ENCODE data around the gene MN1. TPM values are rescaled to one million over a fixed set of nuclear protein-coding genes. Genes with fewer than 3 reads are reported as not detected.
A peak's percentile ranks its signal among the peaks of the same experiment; 100 is the strongest.

The MN1 gene
- total RNA-seq, 1 donor from 2014 or later: 4.0 TPM

GRCh38 chr22:27713461-27713860 is 88.1 kb downstream of the MN1 start:
- peak; percentile 6 for DNase-seq
- Histone ChIP-seq H3K36me3 (no peaks in the 10 kb centered on the region), H3K9me3 (no peaks in the 10 kb centered on the region), H3K4me1 (peaks cover 7% of the 10 kb centered on the region), H3K27ac (no peak overlapping the region), H3K4me3 (no peak overlapping the region), H3K27me3 (no peaks in the 10 kb centered on the region)
- TF ChIP-seq, protein P1, sequence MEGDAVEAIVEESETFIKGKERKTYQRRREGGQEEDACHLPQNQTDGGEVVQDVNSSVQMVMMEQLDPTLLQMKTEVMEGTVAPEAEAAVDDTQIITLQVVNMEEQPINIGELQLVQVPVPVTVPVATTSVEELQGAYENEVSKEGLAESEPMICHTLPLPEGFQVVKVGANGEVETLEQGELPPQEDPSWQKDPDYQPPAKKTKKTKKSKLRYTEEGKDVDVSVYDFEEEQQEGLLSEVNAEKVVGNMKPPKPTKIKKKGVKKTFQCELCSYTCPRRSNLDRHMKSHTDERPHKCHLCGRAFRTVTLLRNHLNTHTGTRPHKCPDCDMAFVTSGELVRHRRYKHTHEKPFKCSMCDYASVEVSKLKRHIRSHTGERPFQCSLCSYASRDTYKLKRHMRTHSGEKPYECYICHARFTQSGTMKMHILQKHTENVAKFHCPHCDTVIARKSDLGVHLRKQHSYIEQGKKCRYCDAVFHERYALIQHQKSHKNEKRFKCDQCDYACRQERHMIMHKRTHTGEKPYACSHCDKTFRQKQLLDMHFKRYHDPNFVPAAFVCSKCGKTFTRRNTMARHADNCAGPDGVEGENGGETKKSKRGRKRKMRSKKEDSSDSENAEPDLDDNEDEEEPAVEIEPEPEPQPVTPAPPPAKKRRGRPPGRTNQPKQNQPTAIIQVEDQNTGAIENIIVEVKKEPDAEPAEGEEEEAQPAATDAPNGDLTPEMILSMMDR (IDR thresholded peaks at IDR 0.05): no peak
- ATAC-seq: no peak
- intact Hi-C loops (cut with DNase I): no loop called here

- intact Hi-C loops (cut with DNase I): no loop called here
- Histone ChIP-seq H3K4me3 (no peak overlapping the region), H3K27me3 (no peaks in the 10 kb centered on the region), H3K4me1 (no peaks in the 10 kb centered on the region), H3K9me3 (no peaks in the 10 kb centered on the region), H3K36me3 (no peaks in the 10 kb centered on the region), H3K27ac (no peak overlapping the region)
- DNase-seq: no peak
- no peak for ATAC-seq
- TF ChIP-seq, protein P1 (IDR thresholded peaks at IDR 0.05): no peak
These were observed 89.8 kb downstream of the MN1 start for GRCh38 chr22:27711756-27712155.

DNA sequence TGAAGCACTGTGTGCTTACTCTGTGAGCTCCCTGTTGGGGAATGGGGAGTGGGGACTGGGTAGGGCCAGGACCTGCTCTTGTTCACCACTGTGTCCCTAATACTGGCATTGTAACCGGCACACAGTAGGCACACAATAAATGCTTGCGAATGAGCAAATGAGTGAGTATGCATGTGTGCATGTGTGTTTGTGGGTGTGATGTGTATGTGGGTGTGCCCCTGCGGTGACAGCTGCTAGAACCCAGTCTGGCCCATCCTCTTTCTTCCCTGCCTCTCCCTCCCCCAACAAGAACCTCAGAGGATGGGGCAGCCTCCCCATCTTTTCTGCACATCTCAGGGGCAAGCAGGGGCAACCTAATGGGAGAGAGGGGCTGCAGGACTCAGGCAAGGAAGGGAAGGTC is 90.5 kb downstream of the MN1 start:
- ATAC-seq: no peak
- no peaks in the 10 kb centered on the region for H3K9me3 ChIP-seq
- H3K36me3 ChIP-seq: no peaks in the 10 kb centered on the region
- no peaks in the 10 kb centered on the region for H3K4me1 ChIP-seq
- intact Hi-C loops (cut with DNase I): no loop called here
- DNase-seq: no peak
- H3K4me3 ChIP-seq: no peak overlapping the region
- H3K27me3 ChIP-seq: no peaks in the 10 kb centered on the region
- TF ChIP-seq, protein P1 (IDR thresholded peaks at IDR 0.05): no peak
- H3K27ac ChIP-seq: no peak overlapping the region

- ATAC-seq (no peak), DNase-seq (no peak)
- Histone ChIP-seq H3K27me3 (no peaks in the 10 kb centered on the region), H3K27ac (no peak overlapping the region), H3K4me3 (no peak overlapping the region), H3K9me3 (no peaks in the 10 kb centered on the region), H3K4me1 (no peaks in the 10 kb centered on the region), H3K36me3 (no peaks in the 10 kb centered on the region)
- TF ChIP-seq, protein P1 (IDR thresholded peaks at IDR 0.05): no peak
- intact Hi-C loops (cut with DNase I): no loop called here
These were observed 91.5 kb downstream of the MN1 start for GRCh38 chr22:27709919-27710675.

DNA sequence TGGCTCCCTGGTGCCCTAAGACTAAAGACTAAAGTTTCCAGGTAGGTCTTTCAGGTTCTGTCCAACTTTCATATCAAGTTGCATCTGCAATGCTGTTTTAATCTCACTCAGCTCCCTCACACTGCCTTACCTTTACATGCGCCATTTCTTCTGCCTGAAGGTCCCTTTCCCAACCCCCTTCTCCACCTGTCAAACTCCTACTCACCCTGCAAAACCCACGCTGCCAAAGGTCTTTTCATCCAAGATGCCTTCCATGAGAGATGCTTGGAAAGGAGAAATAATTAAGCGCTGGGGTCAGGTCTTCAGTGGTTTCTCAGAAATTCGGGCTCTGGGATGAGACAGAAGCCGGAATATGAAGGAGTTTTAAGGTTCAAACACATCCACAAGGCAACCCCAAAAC is 95.1 kb downstream of the MN1 start:
- H3K36me3 ChIP-seq: no peaks in the 10 kb centered on the region
- intact Hi-C loops (cut with DNase I): no loop called here
- H3K9me3 ChIP-seq: no peaks in the 10 kb centered on the region
- H3K4me1 ChIP-seq: no peaks in the 10 kb centered on the region
- TF ChIP-seq, protein P1 (IDR thresholded peaks at IDR 0.05): no peak
- DNase-seq (no peak), ATAC-seq (no peak)
- no peaks in the 10 kb centered on the region for H3K27me3 ChIP-seq
- H3K4me3 ChIP-seq: no peak overlapping the region
- H3K27ac ChIP-seq: no peak overlapping the region

Measured in upper lobe of right lung (tissue), 1 donor.